Duodenal mucosa (tissue), 2 donors: ENCODE results near the gene LZIC.

Source experiments
- H3K27ac ChIP-seq: one replicate; pipeline ENCODE4 v1.7.0; 2013; ENCODE audit warnings: low read depth, low read length
- H3K27me3 ChIP-seq, 2 donors: one replicate each; pipeline ENCODE4 v1.7.0; 2013; ENCODE audit warnings: low read length in 2 of 2, control low read depth in 1 of 2; ENCODE audit not compliant: insufficient read depth in 2 of 2, control insufficient read depth in 1 of 2
- H3K36me3 ChIP-seq, 2 donors: one replicate each; pipeline ENCODE4 v1.7.0; 2013; ENCODE audit warnings: low read length in 2 of 2, control low read depth in 1 of 2; ENCODE audit not compliant: insufficient read depth in 2 of 2, control insufficient read depth in 1 of 2
- H3K4me1 ChIP-seq, 2 donors: one replicate each; pipeline ENCODE4 v1.7.0; 2013; ENCODE audit warnings: low read length in 2 of 2, control low read depth in 1 of 2; ENCODE audit not compliant: insufficient read depth in 2 of 2, control insufficient read depth in 1 of 2
- H3K4me3 ChIP-seq, 2 donors: one replicate each; pipeline ENCODE4 v1.7.0; 2013; ENCODE audit warnings: low read length in 2 of 2, low read depth in 1 of 2
- H3K9ac ChIP-seq, 2 donors: one replicate each; pipeline ENCODE4 v1.7.0; 2013; ENCODE audit warnings: low read length in 2 of 2, low read depth in 1 of 2
- H3K9me3 ChIP-seq, 2 donors: one replicate each; pipeline ENCODE4 v1.7.0; 2013; ENCODE audit warnings: low read length in 2 of 2, control low read depth in 1 of 2; ENCODE audit not compliant: control insufficient read depth in 1 of 2

Gene LZIC

DNA sequence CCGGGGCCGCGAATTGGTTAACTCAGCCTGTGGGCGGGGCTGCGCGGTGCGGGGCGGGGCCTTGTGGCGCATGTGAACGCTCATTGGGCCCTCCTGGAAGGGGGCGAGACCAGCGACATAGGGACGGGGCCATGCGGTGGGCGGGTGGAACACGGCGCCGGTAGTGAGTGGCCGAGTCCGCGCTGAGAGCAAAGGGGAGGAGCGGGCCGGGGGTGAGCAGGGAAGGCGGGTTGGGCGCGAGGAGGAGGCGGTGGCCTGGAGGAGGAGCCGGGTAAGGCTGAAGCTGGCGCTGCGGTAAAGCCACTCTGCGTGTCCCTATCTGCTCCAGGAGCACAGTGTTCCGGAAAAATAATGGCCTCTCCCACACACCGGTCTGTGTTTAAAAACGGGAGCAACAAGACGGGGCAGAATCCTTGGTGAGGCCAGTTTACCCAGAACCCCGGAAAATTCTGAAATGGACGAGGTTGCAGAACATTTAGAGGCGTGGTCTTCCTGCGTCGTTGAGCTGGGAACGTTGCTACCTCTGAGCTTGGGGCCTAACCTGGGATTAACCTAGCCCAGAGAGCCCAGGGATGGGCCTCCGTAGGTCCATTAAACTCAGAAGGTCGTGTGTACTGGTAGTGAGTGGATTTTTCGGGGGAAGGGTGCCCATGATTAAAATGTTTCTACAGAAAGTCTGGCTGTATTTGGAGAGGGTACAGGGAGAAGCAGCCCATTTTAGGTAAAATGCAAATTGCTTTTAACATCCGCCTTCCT is 32.6 kb downstream of the LZIC start:
- no peaks in the 10 kb centered on the region for H3K36me3 ChIP-seq
- H3K4me1 ChIP-seq: peaks cover 27 to 32% of the 10 kb centered on the region in 2 donors
- peak overlapping the region; percentile 87 to 95 for H3K9ac ChIP-seq
- H3K4me3 ChIP-seq: peak overlapping the region; percentile 88 to 91
- H3K27ac ChIP-seq: peak overlapping the region; percentile 96
- H3K27me3 ChIP-seq: no peaks in the 10 kb centered on the region
- no peaks in the 10 kb centered on the region for H3K9me3 ChIP-seq

GRCh38 chr1:9910076-9910422 is 33.1 kb downstream of the LZIC start, which contains the start of gene CTNNBIP1:
CTNNBIP1 (minus strand) TSS chr1:9910269; CDS start chr1:9872064, 38,205 bp downstream.
- no peaks in the 10 kb centered on the region for H3K27me3 ChIP-seq
- no peaks in the 10 kb centered on the region for H3K9me3 ChIP-seq
- H3K4me1 ChIP-seq: peaks cover 27 to 32% of the 10 kb centered on the region in 2 donors
- peak within 1 kb of the TSS; percentile 87 to 95 for H3K9ac ChIP-seq
- H3K36me3 ChIP-seq: no peaks in the 10 kb centered on the region
- H3K4me3 ChIP-seq: peak within 1 kb of the TSS; percentile 88 to 91
- H3K27ac ChIP-seq: peak within 1 kb of the TSS; percentile 96

GRCh38 chr1:9909234-9910046 is 33.8 kb downstream of the LZIC start:
- H3K27me3 ChIP-seq: no peaks in the 10 kb centered on the region
- H3K9ac ChIP-seq: peak overlapping the region; percentile 48 to 81
- H3K36me3 ChIP-seq: no peaks in the 10 kb centered on the region
- peaks cover 27 to 32% of the 10 kb centered on the region in 2 donors for H3K4me1 ChIP-seq
- H3K27ac ChIP-seq: peak overlapping the region; percentile 75
- no peaks in the 10 kb centered on the region for H3K9me3 ChIP-seq
- peak overlapping the region; percentile 84 to 85 for H3K4me3 ChIP-seq

GRCh38 chr1:9908871-9909233 is 34.3 kb downstream of the LZIC start:
- peaks cover 27 to 32% of the 10 kb centered on the region in 2 donors for H3K4me1 ChIP-seq
- H3K9ac ChIP-seq: peak overlapping the region; percentile 48 to 81

GRCh38 chr1:9907441-9907840 is 35.8 kb downstream of the LZIC start:
- H3K4me3 ChIP-seq: no peak overlapping the region
- no peaks in the 10 kb centered on the region for H3K27me3 ChIP-seq
- no peak overlapping the region for H3K9ac ChIP-seq
- H3K4me1 ChIP-seq: peaks cover 25 to 31% of the 10 kb centered on the region in 2 donors
- no peaks in the 10 kb centered on the region for H3K36me3 ChIP-seq
- H3K27ac ChIP-seq: no peak overlapping the region
- H3K9me3 ChIP-seq: no peaks in the 10 kb centered on the region

More at GRCh38 chr1:9908871-9909233, 34.3 kb downstream of the LZIC start:
- Histone ChIP-seq H3K4me3 (peak overlapping the region; percentile 84 to 85), H3K27me3 (no peaks in the 10 kb centered on the region), H3K27ac (no peak overlapping the region), H3K9me3 (no peaks in the 10 kb centered on the region), H3K36me3 (no peaks in the 10 kb centered on the region)

GRCh38 chr1:9906466-9906865 is 36.7 kb downstream of the LZIC start:
- Histone ChIP-seq H3K4me1 (peaks cover 27 to 34% of the 10 kb centered on the region in 2 donors), H3K36me3 (no peaks in the 10 kb centered on the region), H3K4me3 (no peak overlapping the region), H3K27me3 (no peaks in the 10 kb centered on the region), H3K9ac (no peak overlapping the region), H3K27ac (no peak overlapping the region), H3K9me3 (no peaks in the 10 kb centered on the region)

- no peak overlapping the region for H3K4me3 ChIP-seq
- H3K27me3 ChIP-seq: no peaks in the 10 kb centered on the region
- H3K9me3 ChIP-seq: no peaks in the 10 kb centered on the region
- no peaks in the 10 kb centered on the region for H3K36me3 ChIP-seq
- no peak overlapping the region for H3K27ac ChIP-seq
- H3K9ac ChIP-seq: no peak overlapping the region
- peaks cover 33 to 39% of the 10 kb centered on the region in 2 donors for H3K4me1 ChIP-seq
Measured at GRCh38 chr1:9905010-9905409, 38.2 kb downstream of the LZIC start.

- Histone ChIP-seq H3K9me3 (no peaks in the 10 kb centered on the region), H3K4me3 (no peak overlapping the region), H3K4me1 (peaks cover 33 to 42% of the 10 kb centered on the region in 2 donors), H3K36me3 (no peaks in the 10 kb centered on the region), H3K9ac (no peak overlapping the region), H3K27me3 (no peaks in the 10 kb centered on the region), H3K27ac (no peak overlapping the region)
Measured at GRCh38 chr1:9904596-9904995, 38.6 kb downstream of the LZIC start.

GRCh38 chr1:9903801-9904527 is 39.2 kb downstream of the LZIC start:
- Histone ChIP-seq H3K9me3 (no peaks in the 10 kb centered on the region), H3K27me3 (no peaks in the 10 kb centered on the region), H3K27ac (no peak overlapping the region), H3K4me3 (no peak overlapping the region), H3K4me1 (peaks cover 28 to 36% of the 10 kb centered on the region in 2 donors), H3K9ac (no peak overlapping the region), H3K36me3 (no peaks in the 10 kb centered on the region)

- Histone ChIP-seq H3K27me3 (no peaks in the 10 kb centered on the region), H3K9me3 (no peaks in the 10 kb centered on the region), H3K4me1 (peaks cover 23 to 28% of the 10 kb centered on the region in 2 donors), H3K4me3 (no peak overlapping the region), H3K27ac (no peak overlapping the region), H3K9ac (no peak overlapping the region), H3K36me3 (no peaks in the 10 kb centered on the region)
Measured at GRCh38 chr1:9902060-9902452, 41.1 kb downstream of the LZIC start.
